GM12873 (cell line): ENCODE measurements around the gene GPBP1.

Source experiments
- CTCF ChIP-seq: IDR thresholded peaks from 2 replicates; pipeline ENCODE4 v1.5.1; 2012; ENCODE audit warnings: low read depth, mild to moderate bottlenecking, moderate library complexity, low read length, control low read depth; ENCODE audit not compliant: insufficient read depth; ENCODE audit errors: missing control alignments

The GPBP1 gene

GRCh38 chr5:57277085-57277484, 103.2 kb downstream of the GPBP1 start:
- TF ChIP-seq CTCF, result peak; percentile 9

- no peak for TF ChIP-seq CTCF
Measured at GRCh38 chr5:57280853-57281252, 107.0 kb downstream of the GPBP1 start.

DNA sequence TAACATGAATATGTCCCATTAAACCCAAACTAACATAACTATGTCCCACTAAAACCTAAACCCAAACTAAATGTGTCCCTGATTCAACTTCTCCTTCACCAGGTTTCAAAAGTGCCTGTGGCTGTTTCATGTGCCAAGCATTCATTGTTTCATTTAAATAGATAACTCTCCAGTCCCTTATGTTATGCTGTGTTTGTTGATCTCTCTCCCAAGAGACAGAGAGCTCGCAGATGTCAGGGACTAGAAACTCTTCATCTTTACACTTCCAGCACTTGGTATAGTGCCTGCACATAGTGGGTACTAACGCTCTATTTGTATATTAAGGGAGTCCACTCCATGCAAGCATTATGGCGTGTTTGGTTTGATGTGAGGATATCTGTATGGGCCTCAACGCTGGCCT, 118.0 kb downstream of the GPBP1 start:
- TF ChIP-seq CTCF, result no peak

GRCh38 chr5:57292336-57292735, 118.5 kb downstream of the GPBP1 start:
- TF ChIP-seq CTCF, result no peak

DNA sequence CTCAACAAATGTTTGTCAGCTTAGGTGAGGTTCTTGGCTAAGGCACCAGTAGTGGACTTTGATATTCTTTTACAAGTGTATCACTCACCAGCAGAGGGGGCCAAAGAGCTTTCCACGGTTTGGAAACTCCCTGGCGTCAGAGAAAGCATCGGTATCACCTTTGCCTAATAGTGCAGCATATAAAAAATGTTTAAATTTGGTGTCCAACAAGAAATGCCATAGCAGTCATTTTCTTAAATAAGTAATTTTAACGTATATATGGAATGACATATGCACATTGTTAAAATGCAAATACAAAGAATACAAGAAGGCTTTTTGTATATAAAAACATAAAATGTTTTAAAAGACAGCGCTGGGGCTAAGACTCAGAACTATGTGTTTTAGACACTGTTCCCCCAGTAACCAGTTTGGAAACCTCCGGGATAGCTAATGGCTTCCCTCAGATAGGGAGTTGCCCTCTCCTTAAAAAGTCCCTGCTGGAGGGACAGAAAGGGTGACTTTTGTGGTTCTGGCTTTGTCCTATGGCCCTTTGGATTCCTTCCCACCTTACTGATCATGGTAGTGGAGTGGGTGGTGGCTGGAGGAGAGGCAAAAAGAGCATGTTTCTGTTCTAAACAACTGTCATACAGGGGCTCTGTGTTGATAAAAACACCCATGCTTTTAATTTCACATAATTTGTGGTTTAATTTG, 124.6 kb downstream of the GPBP1 start:
- peak; percentile 79 for TF ChIP-seq CTCF

- peak; percentile 63 for TF ChIP-seq CTCF
Measured at GRCh38 chr5:57298985-57299491, 125.2 kb downstream of the GPBP1 start.

DNA sequence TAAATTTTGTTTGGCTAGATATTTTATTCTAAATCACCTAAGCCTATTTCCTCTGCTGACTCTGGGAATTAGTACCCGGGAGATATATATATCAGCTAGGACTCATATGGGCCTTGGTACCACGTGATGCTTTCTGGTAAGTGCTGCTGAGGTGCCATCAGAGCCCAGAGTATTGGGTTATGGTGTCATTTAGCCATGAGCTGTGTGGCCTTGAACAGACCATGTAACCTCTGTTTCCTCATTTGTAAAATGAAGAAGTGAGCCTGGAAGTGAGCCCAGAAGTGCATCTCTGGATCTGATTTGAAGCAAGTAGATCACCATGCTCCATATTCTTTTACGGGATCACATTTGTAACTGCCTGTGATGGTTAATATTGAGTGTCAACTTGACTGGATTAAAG, 126.1 kb downstream of the GPBP1 start:
- no peak for TF ChIP-seq CTCF

GRCh38 chr5:57302164-57302563, 128.3 kb downstream of the GPBP1 start:
- no peak for TF ChIP-seq CTCF
